Thoracic aorta (tissue), 2 donors: ENCODE measurements around the gene CAMK2A. TPM values are rescaled to one million over a fixed set of nuclear protein-coding genes. Genes with fewer than 3 reads are reported as not detected.

ENCODE experiments used
- ATAC-seq: fragments of 150-250 bp; one replicate; pipeline ENCODE4 v1.8.0; 2017; ENCODE audit warnings: low read depth; ENCODE audit not compliant: insufficient number of reproducible peaks, low FRiP score
- DNase-seq: peaks from one replicate; pipeline ENCODE4 v3.0.0-alpha.2; 2020; ENCODE audit warnings: low spot score
- H3K27ac ChIP-seq, 2 donors: fragments of 200-600 bp; sonication (generic); 1 replicate in 1 of 2; 2 replicates in 1 of 2; pipeline ENCODE4 v1.5.1; 2016; ENCODE audit warnings: mild to moderate bottlenecking in 2 of 2, moderate library complexity in 2 of 2
- H3K27me3 ChIP-seq: fragments of 200-600 bp; sonication (generic); replicated peaks from 2 replicates; pipeline ENCODE4 v1.6.0; 2016; ENCODE audit warnings: mild to moderate bottlenecking; ENCODE audit not compliant: insufficient read depth
- H3K36me3 ChIP-seq: fragments of 200-600 bp; sonication (generic); one replicate; pipeline ENCODE4 v1.5.1; 2016
- H3K4me1 ChIP-seq, 2 donors: fragments of 200-600 bp; sonication (generic); 1 replicate in 1 of 2; 2 replicates in 1 of 2; pipeline versions ENCODE4 v1.5.1 to v1.6.0; 2016; ENCODE audit warnings: low read depth in 2 of 2, mild to moderate bottlenecking in 1 of 2; ENCODE audit not compliant: control insufficient read depth in 1 of 2
- H3K4me3 ChIP-seq: fragments of 200-600 bp; sonication (generic); 2 replicates; pipeline ENCODE4 v1.5.1; 2016; ENCODE audit warnings: mild to moderate bottlenecking
- H3K9me3 ChIP-seq: fragments of 200-600 bp; sonication (generic); 2 replicates; pipeline ENCODE4 v1.5.1; 2016
- total RNA-seq, 2 donors: library from RNA; depleted of rRNA; stranded (reverse); fragments of >200 nt; gene quantifications; one replicate each; pipeline versions ENCODE4 v1.1.0 to v1.2.3, GENCODE V29; 2016
- TF ChIP-seq, protein P1 (sequence below): fragments of 200-600 bp; sonication (generic); IDR thresholded peaks from one replicate; pipeline ENCODE4 v1.5.1; 2019; ENCODE audit warnings: antibody characterized with exemption

Gene CAMK2A
- total RNA-seq, 2 donors from 2014 or later = 0.35 TPM; not detected in 1

DNA sequence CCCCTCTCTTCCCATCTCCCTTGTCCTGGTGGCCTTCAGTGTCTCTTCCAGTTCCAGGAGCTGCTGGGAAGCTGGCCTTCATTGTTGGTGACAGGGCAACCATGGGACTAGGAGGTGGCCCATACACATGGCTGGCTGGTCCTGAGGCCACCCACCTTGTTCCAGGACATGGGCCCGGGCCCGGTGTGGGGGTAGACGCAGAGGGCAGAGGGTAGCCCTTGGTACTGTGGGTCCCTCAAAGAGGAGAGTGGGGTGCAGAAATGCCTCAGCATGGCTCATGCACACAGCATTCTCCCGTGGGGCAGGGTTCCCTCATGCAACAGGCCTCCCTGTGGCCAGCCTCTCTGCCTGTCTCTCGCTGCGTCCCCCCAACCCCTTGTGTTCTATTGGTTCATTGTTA, 78.9 kb downstream of the CAMK2A start:
- no peaks in the 10 kb centered on the region for H3K9me3 ChIP-seq
- no peaks in the 10 kb centered on the region for H3K36me3 ChIP-seq
- H3K27me3 ChIP-seq = no peaks in the 10 kb centered on the region
- no peak overlapping the region for H3K4me3 ChIP-seq
- DNase-seq = no peak
- H3K4me1 ChIP-seq = peaks cover 9 to 18% of the 10 kb centered on the region in 2 donors
- TF ChIP-seq, protein P1, sequence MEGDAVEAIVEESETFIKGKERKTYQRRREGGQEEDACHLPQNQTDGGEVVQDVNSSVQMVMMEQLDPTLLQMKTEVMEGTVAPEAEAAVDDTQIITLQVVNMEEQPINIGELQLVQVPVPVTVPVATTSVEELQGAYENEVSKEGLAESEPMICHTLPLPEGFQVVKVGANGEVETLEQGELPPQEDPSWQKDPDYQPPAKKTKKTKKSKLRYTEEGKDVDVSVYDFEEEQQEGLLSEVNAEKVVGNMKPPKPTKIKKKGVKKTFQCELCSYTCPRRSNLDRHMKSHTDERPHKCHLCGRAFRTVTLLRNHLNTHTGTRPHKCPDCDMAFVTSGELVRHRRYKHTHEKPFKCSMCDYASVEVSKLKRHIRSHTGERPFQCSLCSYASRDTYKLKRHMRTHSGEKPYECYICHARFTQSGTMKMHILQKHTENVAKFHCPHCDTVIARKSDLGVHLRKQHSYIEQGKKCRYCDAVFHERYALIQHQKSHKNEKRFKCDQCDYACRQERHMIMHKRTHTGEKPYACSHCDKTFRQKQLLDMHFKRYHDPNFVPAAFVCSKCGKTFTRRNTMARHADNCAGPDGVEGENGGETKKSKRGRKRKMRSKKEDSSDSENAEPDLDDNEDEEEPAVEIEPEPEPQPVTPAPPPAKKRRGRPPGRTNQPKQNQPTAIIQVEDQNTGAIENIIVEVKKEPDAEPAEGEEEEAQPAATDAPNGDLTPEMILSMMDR = no peak
- ATAC-seq = no peak
- H3K27ac ChIP-seq = no peak overlapping the region

DNA sequence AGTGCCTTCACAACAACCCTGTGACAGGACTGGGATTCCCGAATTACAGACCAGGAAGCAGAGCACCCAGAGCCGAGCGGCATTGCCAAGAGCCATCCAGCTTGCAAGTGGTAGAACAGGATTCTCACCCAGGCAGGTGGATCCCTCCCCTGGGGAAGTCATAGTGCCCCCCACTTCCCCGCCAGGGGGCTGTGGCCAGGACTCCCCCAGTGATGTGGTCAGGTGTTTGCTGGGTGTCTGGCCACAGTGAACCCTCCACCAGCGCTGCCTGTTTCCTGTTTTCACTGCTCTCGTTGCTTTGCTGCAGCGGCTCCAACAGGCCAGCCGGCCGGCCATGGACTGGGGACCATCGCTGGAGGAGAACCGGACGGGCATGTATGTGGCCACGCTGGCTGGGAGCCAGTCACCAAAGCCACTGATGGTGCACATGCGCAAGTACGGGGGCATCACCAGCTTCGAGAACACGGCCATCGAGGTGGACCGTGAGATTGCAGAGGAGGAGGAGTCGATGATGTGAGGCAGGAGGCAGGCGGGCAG, 80.4 kb downstream of the CAMK2A start:
- H3K9me3 ChIP-seq = no peaks in the 10 kb centered on the region
- no peaks in the 10 kb centered on the region for H3K36me3 ChIP-seq
- H3K27ac ChIP-seq = peak overlapping the region in 1 of 2 donors; percentile 53
- TF ChIP-seq, protein P1 = no peak
- peak; percentile 37 for ATAC-seq
- DNase-seq = no peak
- peak overlapping the region; percentile 6 for H3K4me3 ChIP-seq
- H3K27me3 ChIP-seq = no peaks in the 10 kb centered on the region
- H3K4me1 ChIP-seq = peaks cover 1 to 8% of the 10 kb centered on the region in 2 donors

DNA sequence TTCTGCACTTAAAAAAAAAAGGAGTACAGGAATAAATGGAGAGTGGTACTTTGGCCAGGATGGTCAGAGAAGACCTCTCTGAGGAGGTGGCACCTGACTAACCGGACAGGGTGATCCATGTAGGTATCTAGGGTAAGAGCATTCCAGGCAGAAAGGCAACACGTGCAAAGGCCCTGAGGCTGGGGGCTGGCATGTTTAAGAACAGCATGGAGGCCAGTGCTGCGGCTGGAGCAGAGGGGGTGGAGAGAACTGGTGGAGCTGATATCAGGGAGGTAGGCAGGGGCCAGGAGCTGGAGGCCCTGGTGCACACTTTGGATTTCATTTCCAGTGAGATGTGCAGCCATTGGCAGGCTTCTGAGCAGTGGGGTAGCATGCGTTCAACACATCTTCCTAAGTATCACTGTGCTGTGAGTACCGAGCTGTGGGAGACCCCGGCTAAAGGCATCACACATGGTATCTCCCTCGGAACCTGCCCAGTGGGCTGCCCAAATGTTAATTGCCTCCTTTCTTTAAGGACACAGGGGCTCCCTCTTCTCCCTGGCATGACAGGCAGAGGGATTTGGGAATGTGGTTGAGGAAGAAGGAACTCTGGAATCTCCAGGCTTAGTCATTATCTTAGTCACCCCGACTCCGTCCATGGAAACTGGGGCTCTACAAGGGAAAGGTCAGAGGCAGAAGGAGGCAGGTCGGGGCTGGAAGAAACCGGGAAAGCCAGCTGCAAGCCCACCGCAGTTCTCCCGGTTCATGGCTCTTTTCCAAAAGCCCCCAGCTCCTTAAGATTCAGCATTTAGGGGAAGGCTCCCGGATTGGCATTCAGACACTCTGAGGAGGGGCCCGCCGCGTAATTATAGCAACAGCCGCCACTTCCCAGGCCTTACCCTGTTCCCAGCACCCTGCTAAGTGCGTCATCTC, 81.1 kb downstream of the CAMK2A start:
- peaks cover 0 to under 1% of the 10 kb centered on the region in 2 donors for H3K4me1 ChIP-seq
- TF ChIP-seq, protein P1 = no peak
- H3K36me3 ChIP-seq = no peaks in the 10 kb centered on the region
- no peaks in the 10 kb centered on the region for H3K9me3 ChIP-seq
- H3K4me3 ChIP-seq = peak overlapping the region; percentile 6
- no peaks in the 10 kb centered on the region for H3K27me3 ChIP-seq
- ATAC-seq (no peak), DNase-seq (no peak)
- H3K27ac ChIP-seq = no peak overlapping the region

- Histone ChIP-seq H3K4me3 (no peak overlapping the region), H3K36me3 (no peaks in the 10 kb centered on the region), H3K9me3 (no peaks in the 10 kb centered on the region), H3K27me3 (no peaks in the 10 kb centered on the region), H3K4me1 (no peaks in the 10 kb centered on the region), H3K27ac (no peak overlapping the region)
- DNase-seq (no peak), ATAC-seq (no peak)
- TF ChIP-seq, protein P1 = no peak
Measured at GRCh38 chr5:150206779-150207115, 82.8 kb downstream of the CAMK2A start.

DNA sequence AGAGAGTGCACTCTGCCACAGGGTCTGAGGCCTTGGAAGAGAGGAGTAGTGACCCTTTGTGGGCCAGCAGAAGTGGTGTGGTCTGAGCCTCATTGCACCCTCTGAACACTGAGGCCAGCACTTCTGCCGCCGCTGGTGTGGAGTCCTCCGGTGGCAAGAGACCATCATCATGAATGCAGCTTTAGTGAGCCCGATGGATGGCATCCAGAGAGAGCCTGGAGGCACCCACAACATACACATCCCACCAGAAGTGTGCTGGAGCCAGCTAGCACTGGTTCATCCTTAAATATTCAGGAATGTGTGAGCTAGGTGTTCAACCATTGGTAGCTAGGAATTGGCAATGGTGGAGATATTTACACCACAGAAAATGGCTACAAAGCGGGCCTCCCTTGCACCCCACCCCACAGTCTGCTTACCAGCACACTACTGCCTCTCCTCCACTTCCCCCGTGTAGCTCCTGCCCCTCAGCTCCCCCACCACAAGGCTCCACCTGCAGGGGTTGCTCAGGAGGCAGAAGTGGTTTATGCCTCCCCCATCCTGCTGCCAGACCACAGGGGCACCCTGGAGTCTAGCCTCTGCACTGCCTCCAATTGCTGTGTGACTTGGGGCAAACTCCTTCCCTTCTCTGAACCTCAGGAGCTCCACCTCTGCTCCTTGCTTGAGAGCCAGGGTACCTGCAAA, 83.3 kb downstream of the CAMK2A start:
- H3K9me3 ChIP-seq = no peaks in the 10 kb centered on the region
- H3K36me3 ChIP-seq = no peaks in the 10 kb centered on the region
- TF ChIP-seq, protein P1 = no peak
- no peak for DNase-seq
- H3K27me3 ChIP-seq = no peaks in the 10 kb centered on the region
- H3K4me1 ChIP-seq = no peaks in the 10 kb centered on the region
- no peak overlapping the region for H3K4me3 ChIP-seq
- ATAC-seq = no peak
- no peak overlapping the region for H3K27ac ChIP-seq
